CD4-positive, alpha-beta T cell treated with Interleukin-21 for 1 hour (primary cell): ENCODE results near the gene CIAO2B.

Experiments used
- DNase-seq: peaks from one replicate; pipeline ENCODE4 v3.0.0-alpha.2; 2020

CIAO2B gene

GRCh38 chr16:66919569-66920298, 14.5 kb downstream of the CIAO2B start:
- DNase-seq, result no peak

- DNase-seq, result no peak
These were observed 15.2 kb downstream of the CIAO2B start, which contains the start of gene CDH16 for GRCh38 chr16:66918803-66919568. Gene CDH16, minus strand, starts transcription at chr16:66918885. Its CDS starts 820 bp downstream, at chr16:66918065.

- DNase-seq, result no peak
These were observed 15.8 kb downstream of the CIAO2B start for GRCh38 chr16:66918355-66918754.

GRCh38 chr16:66917741-66918140, 16.5 kb downstream of the CIAO2B start:
- no peak for DNase-seq

GRCh38 chr16:66916518-66916917, 17.7 kb downstream of the CIAO2B start:
- DNase-seq, result no peak

GRCh38 chr16:66915041-66915440, 19.2 kb downstream of the CIAO2B start:
- DNase-seq, result no peak

- DNase-seq, result no peak
These were observed 19.7 kb downstream of the CIAO2B start for GRCh38 chr16:66914541-66914940.

GRCh38 chr16:66913711-66914110, 20.5 kb downstream of the CIAO2B start:
- no peak for DNase-seq

- DNase-seq, result no peak
These were observed 21.1 kb downstream of the CIAO2B start for GRCh38 chr16:66913081-66913480.

GRCh38 chr16:66911801-66912200, 22.4 kb downstream of the CIAO2B start:
- no peak for DNase-seq

- no peak for DNase-seq
These were observed 23.1 kb downstream of the CIAO2B start for GRCh38 chr16:66911112-66911511.

GRCh38 chr16:66910175-66910940, 23.8 kb downstream of the CIAO2B start:
- no peak for DNase-seq

- no peak for DNase-seq
These were observed 25.2 kb downstream of the CIAO2B start for GRCh38 chr16:66908762-66909559.

GRCh38 chr16:66908116-66908515, 26.1 kb downstream of the CIAO2B start:
- no peak for DNase-seq

- no peak for DNase-seq
These were observed 27.0 kb downstream of the CIAO2B start for GRCh38 chr16:66906916-66907836.

GRCh38 chr16:66905633-66906539, 28.3 kb downstream of the CIAO2B start:
- peak; percentile 40 for DNase-seq

- DNase-seq, result no peak
These were observed 29.2 kb downstream of the CIAO2B start for GRCh38 chr16:66904846-66905632.

- DNase-seq, result no peak
These were observed 29.8 kb downstream of the CIAO2B start for GRCh38 chr16:66904428-66904845.
